ENCODE results near the gene PCED1A. TPM values are rescaled to one million over a fixed set of nuclear protein-coding genes. Genes with fewer than 3 reads are reported as not detected.
A peak's percentile ranks its signal among the peaks of the same experiment; 100 is the strongest.

The PCED1A gene
- total RNA-seq, 1 experiment from 2014 or later, result 29.3 TPM

GRCh38 chr20:2805689-2806350 is 34.6 kb downstream of the PCED1A start:
- no peak for DNase-seq (ENCODE audit: low read depth)

GRCh38 chr20:2804852-2805688 is 35.4 kb downstream of the PCED1A start:
- no peak for DNase-seq (ENCODE audit: low read depth)

- no peak for DNase-seq (ENCODE audit: low read depth)
These were observed 36.2 kb downstream of the PCED1A start for GRCh38 chr20:2804041-2804828.

- no peak for DNase-seq (ENCODE audit: low read depth)
These were observed 39.1 kb downstream of the PCED1A start for GRCh38 chr20:2801286-2801728.

GRCh38 chr20:2800521-2801285 is 39.8 kb downstream of the PCED1A start, which contains the start of gene CPXM1:
Gene CPXM1, minus strand, starts transcription at chr20:2800627. Its CDS starts 55 bp downstream, at chr20:2800572.
- DNase-seq (ENCODE audit: low read depth), result no peak

GRCh38 chr20:2799688-2800520 is 40.6 kb downstream of the PCED1A start:
- DNase-seq (ENCODE audit: low read depth), result no peak

GRCh38 chr20:2799271-2799670 is 41.2 kb downstream of the PCED1A start:
- DNase-seq (ENCODE audit: low read depth), result no peak

- DNase-seq (ENCODE audit: low read depth), result peak; percentile 14
These were observed 41.6 kb downstream of the PCED1A start for GRCh38 chr20:2798814-2799213.

GRCh38 chr20:2798095-2798805 is 42.2 kb downstream of the PCED1A start:
- no peak for DNase-seq (ENCODE audit: low read depth)

- no peak for DNase-seq (ENCODE audit: low read depth)
These were observed 43.1 kb downstream of the PCED1A start for GRCh38 chr20:2797136-2797983.

GRCh38 chr20:2796011-2796660 is 44.3 kb downstream of the PCED1A start:
- no peak for DNase-seq (ENCODE audit: low read depth)

GRCh38 chr20:2795451-2795850 is 45.0 kb downstream of the PCED1A start:
- DNase-seq (ENCODE audit: low read depth), result no peak

GRCh38 chr20:2794866-2795447 is 45.5 kb downstream of the PCED1A start:
- no peak for DNase-seq (ENCODE audit: low read depth)

GRCh38 chr20:2794202-2794748 is 46.2 kb downstream of the PCED1A start:
- no peak for DNase-seq (ENCODE audit: low read depth)

GRCh38 chr20:2793471-2793870 is 47.0 kb downstream of the PCED1A start:
- no peak for DNase-seq (ENCODE audit: low read depth)
